Loucy (cell line): Measurements from ENCODE around the gene MAP9.

Experiments
- H2AFZ ChIP-seq: fragments of 200-600 bp; sonication (generic); 2 replicates; pipeline ENCODE4 v1.6.0; 2016; ENCODE audit warnings: antibody characterized with exemption, mild to moderate bottlenecking, low read length, moderate library complexity
- H3F3A ChIP-seq: fragments of 200-600 bp; 2 replicates; pipeline ENCODE4 v1.6.0; 2016; ENCODE audit warnings: antibody characterized with exemption, low read depth, mild to moderate bottlenecking
- H3K27me3 ChIP-seq: fragments of 200-600 bp; sonication (generic); 2 replicates; pipeline ENCODE4 v1.6.1; 2014; ENCODE audit warnings: low read length, mild to moderate bottlenecking; ENCODE audit not compliant: insufficient read depth, poor library complexity, severe bottlenecking
- H3K36me3 ChIP-seq: fragments of 200-600 bp; sonication (generic); 2 replicates; pipeline ENCODE4 v1.6.1; 2016; ENCODE audit warnings: low read length; ENCODE audit not compliant: insufficient read depth
- H3K4me1 ChIP-seq: fragments of 200-600 bp; sonication (generic); 2 replicates; pipeline ENCODE4 v1.5.1; 2014; ENCODE audit warnings: low read length, mild to moderate bottlenecking; ENCODE audit not compliant: insufficient read depth, poor library complexity, severe bottlenecking
- H3K4me2 ChIP-seq: fragments of 200-600 bp; sonication (generic); 2 replicates; pipeline ENCODE4 v1.6.0; 2014; ENCODE audit warnings: antibody characterized with exemption, low read length, low read depth, mild to moderate bottlenecking; ENCODE audit not compliant: poor library complexity, severe bottlenecking
- H3K4me3 ChIP-seq: fragments of 200-600 bp; sonication (generic); 2 replicates; pipeline ENCODE4 v1.5.1; 2014; ENCODE audit warnings: low read length, mild to moderate bottlenecking, mixed read lengths; ENCODE audit not compliant: poor library complexity, severe bottlenecking
- H3K79me2 ChIP-seq: fragments of 200-600 bp; sonication (generic); 2 replicates; pipeline ENCODE4 v1.6.1; 2014; ENCODE audit warnings: low read length; ENCODE audit not compliant: insufficient read depth
- H3K9ac ChIP-seq: fragments of 200-600 bp; sonication (generic); 2 replicates; pipeline ENCODE4 v1.6.0; 2014; ENCODE audit warnings: mild to moderate bottlenecking, low read depth, low read length, moderate library complexity; ENCODE audit not compliant: poor library complexity, severe bottlenecking
- H3K9me2 ChIP-seq: fragments of 200-600 bp; sonication (generic); replicated peaks from 2 replicates; pipeline ENCODE4 v1.6.1; 2016; ENCODE audit warnings: low read depth, low read length, mixed read lengths
- H3K9me3 ChIP-seq: fragments of 200-600 bp; sonication (generic); 2 replicates; pipeline ENCODE4 v1.6.1; 2014; ENCODE audit warnings: mild to moderate bottlenecking, antibody characterized with exemption, low read length, low read depth; ENCODE audit not compliant: insufficient read depth
- H4K20me1 ChIP-seq: fragments of 200-600 bp; sonication (generic); 2 replicates; pipeline ENCODE4 v1.6.0; 2014; ENCODE audit warnings: antibody characterized with exemption, low read length, mild to moderate bottlenecking; ENCODE audit not compliant: insufficient read depth, poor library complexity, severe bottlenecking
- EZH2phosphoT487 ChIP-seq: fragments of 200-600 bp; IDR thresholded peaks from 2 replicates; pipeline ENCODE4 v1.6.1; 2018; ENCODE audit warnings: antibody characterized with exemption, mild to moderate bottlenecking, moderate library complexity, borderline replicate concordance
- TF ChIP-seq, protein P1 (sequence below): fragments of 200-600 bp; sonication (generic); conservative IDR thresholded peaks from 2 replicates; pipeline ENCODE4 v1.5.1; 2014; ENCODE audit warnings: mild to moderate bottlenecking, antibody characterized with exemption, low read length

The MAP9 gene

DNA sequence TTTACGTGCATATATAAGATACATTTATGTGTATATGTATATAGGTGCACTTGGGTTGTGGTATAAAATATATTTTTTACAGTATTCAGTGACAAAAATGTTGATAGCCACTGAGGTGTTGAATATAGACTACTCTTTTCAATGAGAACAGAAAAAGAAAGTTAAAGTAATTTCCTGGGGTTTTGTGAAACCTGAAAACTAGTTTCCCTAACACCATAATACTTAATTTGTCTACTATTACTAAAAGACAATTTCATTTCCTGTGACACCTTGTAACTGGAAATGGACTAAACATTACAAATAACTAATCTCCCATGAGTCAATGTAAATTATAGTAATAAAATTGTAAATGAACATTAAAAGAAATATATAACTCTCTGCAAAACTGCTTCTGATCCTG, 32.0 kb upstream of the MAP9 start:
- TF ChIP-seq EZH2phosphoT487, result no peak
- TF ChIP-seq, protein P1, sequence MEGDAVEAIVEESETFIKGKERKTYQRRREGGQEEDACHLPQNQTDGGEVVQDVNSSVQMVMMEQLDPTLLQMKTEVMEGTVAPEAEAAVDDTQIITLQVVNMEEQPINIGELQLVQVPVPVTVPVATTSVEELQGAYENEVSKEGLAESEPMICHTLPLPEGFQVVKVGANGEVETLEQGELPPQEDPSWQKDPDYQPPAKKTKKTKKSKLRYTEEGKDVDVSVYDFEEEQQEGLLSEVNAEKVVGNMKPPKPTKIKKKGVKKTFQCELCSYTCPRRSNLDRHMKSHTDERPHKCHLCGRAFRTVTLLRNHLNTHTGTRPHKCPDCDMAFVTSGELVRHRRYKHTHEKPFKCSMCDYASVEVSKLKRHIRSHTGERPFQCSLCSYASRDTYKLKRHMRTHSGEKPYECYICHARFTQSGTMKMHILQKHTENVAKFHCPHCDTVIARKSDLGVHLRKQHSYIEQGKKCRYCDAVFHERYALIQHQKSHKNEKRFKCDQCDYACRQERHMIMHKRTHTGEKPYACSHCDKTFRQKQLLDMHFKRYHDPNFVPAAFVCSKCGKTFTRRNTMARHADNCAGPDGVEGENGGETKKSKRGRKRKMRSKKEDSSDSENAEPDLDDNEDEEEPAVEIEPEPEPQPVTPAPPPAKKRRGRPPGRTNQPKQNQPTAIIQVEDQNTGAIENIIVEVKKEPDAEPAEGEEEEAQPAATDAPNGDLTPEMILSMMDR, result no peak
- Histone ChIP-seq H2AFZ (no peak overlapping the region), H3K27me3 (no peaks in the 10 kb centered on the region), H3F3A (no peaks in the 10 kb centered on the region), H3K4me3 (no peak overlapping the region), H4K20me1 (no peaks in the 10 kb centered on the region), H3K79me2 (no peaks in the 10 kb centered on the region), H3K9ac (no peak overlapping the region), H3K9me3 (no peaks in the 10 kb centered on the region), H3K4me2 (no peak overlapping the region), H3K4me1 (no peaks in the 10 kb centered on the region), H3K36me3 (no peaks in the 10 kb centered on the region), H3K9me2 (no peaks in the 10 kb centered on the region)

DNA sequence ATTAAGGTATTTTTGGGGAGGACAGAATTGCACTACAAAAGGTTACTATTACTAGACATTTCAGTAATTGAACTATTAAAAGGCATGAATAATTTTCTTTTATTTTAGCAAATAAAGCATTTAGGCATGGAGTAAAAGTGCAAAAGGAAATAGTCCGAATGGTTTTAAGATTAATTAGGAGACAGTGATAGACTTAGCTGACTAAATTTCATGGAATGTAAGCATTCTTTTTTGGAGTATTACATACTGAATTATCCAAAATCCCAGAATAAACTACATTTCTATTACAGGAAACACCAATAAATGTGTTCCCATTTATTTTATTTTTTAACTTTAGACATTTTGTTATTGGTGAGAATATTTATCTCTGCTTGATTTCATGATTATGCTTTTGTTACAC, 30.7 kb upstream of the MAP9 start:
- Histone ChIP-seq H2AFZ (no peak overlapping the region), H3K4me1 (no peaks in the 10 kb centered on the region), H3K79me2 (no peaks in the 10 kb centered on the region), H3K9me2 (no peaks in the 10 kb centered on the region), H3K4me3 (no peak overlapping the region), H3F3A (no peaks in the 10 kb centered on the region), H3K9me3 (no peaks in the 10 kb centered on the region), H3K27me3 (no peaks in the 10 kb centered on the region), H3K9ac (no peak overlapping the region), H3K4me2 (no peak overlapping the region), H3K36me3 (no peaks in the 10 kb centered on the region), H4K20me1 (no peaks in the 10 kb centered on the region)
- TF ChIP-seq, protein P1, result no peak
- no peak for TF ChIP-seq EZH2phosphoT487

DNA sequence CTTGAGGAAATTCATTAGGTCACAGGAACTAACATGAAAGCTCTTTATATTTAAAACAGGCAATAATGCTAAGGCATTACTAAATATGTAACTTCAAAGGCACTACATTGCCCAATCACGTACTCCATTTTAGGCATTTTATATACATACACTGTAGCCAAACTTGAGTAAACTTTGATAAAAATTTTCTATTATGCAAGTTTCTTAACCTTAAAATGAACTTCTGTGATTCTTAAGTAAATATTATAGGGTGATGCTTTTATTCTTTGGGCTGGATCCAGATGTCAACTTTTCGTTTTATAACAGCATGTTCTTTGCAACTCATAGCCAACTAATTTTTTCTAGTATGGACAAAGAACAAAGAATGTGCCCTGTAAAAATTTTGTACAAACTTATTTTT, 28.3 kb upstream of the MAP9 start:
- TF ChIP-seq, protein P1, result no peak
- no peak for TF ChIP-seq EZH2phosphoT487
- H3K4me2 ChIP-seq, result no peak overlapping the region
- no peaks in the 10 kb centered on the region for H3K27me3 ChIP-seq
- no peak overlapping the region for H2AFZ ChIP-seq
- H4K20me1 ChIP-seq, result no peaks in the 10 kb centered on the region
- no peak overlapping the region for H3K4me3 ChIP-seq
- H3K36me3 ChIP-seq, result no peaks in the 10 kb centered on the region
- H3K9me3 ChIP-seq, result no peaks in the 10 kb centered on the region
- no peaks in the 10 kb centered on the region for H3F3A ChIP-seq
- no peaks in the 10 kb centered on the region for H3K4me1 ChIP-seq
- H3K79me2 ChIP-seq, result no peaks in the 10 kb centered on the region
- no peak overlapping the region for H3K9ac ChIP-seq
- no peaks in the 10 kb centered on the region for H3K9me2 ChIP-seq
